Mucosa of stomach (tissue), 1 donor: ENCODE measurements around the gene NOBOX.
"Not testable (repeated sequence)": the region's sequence is repeated elsewhere in the genome, so short reads cannot be mapped to it uniquely, and the experiment has no call there.

Experiments used
- H3K27me3 ChIP-seq: one replicate; pipeline ENCODE4 v1.7.0; 2013; ENCODE audit warnings: mild to moderate bottlenecking, low read length; ENCODE audit not compliant: control insufficient read depth, insufficient read depth
- H3K36me3 ChIP-seq: one replicate; pipeline ENCODE4 v1.7.0; 2013; ENCODE audit warnings: low read length; ENCODE audit not compliant: control insufficient read depth, insufficient read depth
- H3K4me1 ChIP-seq: one replicate; pipeline ENCODE4 v1.7.0; 2013; ENCODE audit warnings: mild to moderate bottlenecking, low read length; ENCODE audit not compliant: control insufficient read depth, insufficient read depth
- H3K4me3 ChIP-seq: one replicate; pipeline ENCODE4 v1.7.0; 2013; ENCODE audit warnings: low read length
- H3K9ac ChIP-seq: one replicate; pipeline ENCODE4 v1.7.0; 2013; ENCODE audit warnings: mild to moderate bottlenecking, low read length, moderate library complexity
- H3K9me3 ChIP-seq: one replicate; pipeline ENCODE4 v1.7.0; 2013; ENCODE audit warnings: mild to moderate bottlenecking, low read length, moderate library complexity; ENCODE audit not compliant: control insufficient read depth
- donor health status: Pancreatic carcinoma.

Gene NOBOX

GRCh38 chr7:144355176-144355822, 48.2 kb downstream of the NOBOX start, which contains the start of gene ARHGEF5:
TSS of gene ARHGEF5 (plus strand) at chr7:144355402. CDS start at chr7:144362670, 7,268 bp downstream.
- H3K9me3 ChIP-seq, H3K4me1 ChIP-seq, H3K9ac ChIP-seq, H3K27me3 ChIP-seq, H3K36me3 ChIP-seq, H3K4me3 ChIP-seq: not testable (repeated sequence)

GRCh38 chr7:144351667-144352066, 51.8 kb downstream of the NOBOX start:
- H3K36me3 ChIP-seq, H3K4me3 ChIP-seq, H3K9ac ChIP-seq, H3K9me3 ChIP-seq, H3K27me3 ChIP-seq, H3K4me1 ChIP-seq: not testable (repeated sequence)

GRCh38 chr7:144348625-144349024, 54.9 kb downstream of the NOBOX start:
- H3K9me3 ChIP-seq, H3K4me1 ChIP-seq, H3K9ac ChIP-seq, H3K4me3 ChIP-seq, H3K27me3 ChIP-seq, H3K36me3 ChIP-seq: not testable (repeated sequence)
